HCT116 (cell line): Measurements from ENCODE around the gene NHSL2. TPM values are rescaled to one million over a fixed set of nuclear protein-coding genes. Genes with fewer than 3 reads are reported as not detected.

ENCODE experiments used
- ATAC-seq: fragments of 200-7000 bp; cut with Tn5 transposase; 2 replicates; pipeline ENCODE4 v1.9.1; 2020; ENCODE audit warnings: mild to moderate bottlenecking, moderate library complexity
- BruUV-seq: library from RNA; stranded (reverse); fragments of 400-500 nt; replicated peaks from 2 replicates; lab custom pipeline; 2021; lab: Mats Ljungman, UMichigan
- CTCF ChIA-PET: fragments of 300-600 bp; sonication (Branson Sonifier 250); formaldehyde crosslinking; loops from one replicate; lab custom pipeline; 2021; ENCODE audit warnings: antibody characterized with exemption; lab: Charles Lee
- POLR2A ChIA-PET: fragments of 300-600, 350-600 bp; sonication (Branson Sonifier 250); formaldehyde crosslinking; loops from one replicate; lab custom pipeline; 2021; ENCODE audit warnings: antibody characterized with exemption; lab: Charles Lee
- RAD21 ChIA-PET, 2 experiments: fragments of 300-600 bp; sonication (Branson Sonifier 250); formaldehyde crosslinking; loops; one replicate each; lab custom pipeline; 2023; ENCODE audit warnings: low total read pairs in 2 of 2; ENCODE audit not compliant: uncharacterized antibody in 2 of 2, unreplicated experiment in 2 of 2, low non-redundant PET in 1 of 2; lab: Charles Lee
- DNase-seq: peaks from one replicate; pipeline ENCODE4 v3.0.0-alpha.2; 2010; ENCODE audit warnings: low read depth, low spot score
- H2AFZ ChIP-seq: fragments of 200-600 bp; shearing (Covaris generic), sonication (generic); 2 replicates; pipeline ENCODE4 v1.6.1; 2017; ENCODE audit warnings: low read depth, mixed run types, mixed read lengths, antibody characterized with exemption, low read length; ENCODE audit not compliant: poor library complexity, severe bottlenecking
- H3K27ac ChIP-seq: 2 replicates; pipeline ENCODE4 v1.5.1; 2012; ENCODE audit warnings: low read depth, low read length
- H3K27me3 ChIP-seq: fragments of 200-600 bp; sonication (generic); 2 replicates; pipeline ENCODE4 v1.6.1; 2016; ENCODE audit warnings: mixed run types, low read length, mixed read lengths; ENCODE audit not compliant: insufficient read depth
- H3K36me3 ChIP-seq, 2 experiments: fragments of 200-500 bp in 1 of 2; fragments of 200-600 bp in 1 of 2; sonication (Bioruptor generic) in 1 of 2; sonication (generic) in 1 of 2; 2 replicates each; pipeline versions ENCODE4 v1.5.1 to v1.6.1; 2014 to 2016; ENCODE audit warnings: low read length in 2 of 2, inconsistent platforms in 1 of 2, mixed read lengths in 1 of 2, mixed run types in 1 of 2; ENCODE audit not compliant: insufficient read depth in 2 of 2, control insufficient read depth in 1 of 2
- H3K4me1 ChIP-seq, 2 experiments: fragments of 200-600 bp in 1 of 2; sonication (generic) in 1 of 2; 2 replicates each; pipeline versions ENCODE4 v1.5.1 to v1.6.1; 2012 to 2017; ENCODE audit warnings: low read length in 2 of 2, inconsistent platforms in 1 of 2, mild to moderate bottlenecking in 1 of 2, mixed read lengths in 1 of 2, mixed run types in 1 of 2, moderate library complexity in 1 of 2; ENCODE audit not compliant: insufficient read depth in 2 of 2, control insufficient read depth in 1 of 2
- H3K4me2 ChIP-seq: fragments of 200-600 bp; sonication (generic); 2 replicates; pipeline ENCODE4 v1.6.1; 2017; ENCODE audit warnings: mixed run types, low read length, mixed read lengths
- H3K4me3 ChIP-seq, 2 experiments: fragments of 200-600 bp in 1 of 2; sonication (generic) in 1 of 2; replicated peaks in 1 of 2; 2 replicates each; pipeline ENCODE4 v1.5.1; 2011 to 2016; ENCODE audit warnings: low read length in 2 of 2, control low read depth in 1 of 2, low read depth in 1 of 2, mild to moderate bottlenecking in 1 of 2, mixed read lengths in 1 of 2, mixed run types in 1 of 2
- H3K79me2 ChIP-seq: fragments of 200-600 bp; sonication (generic); 2 replicates; pipeline ENCODE4 v1.6.1; 2017; ENCODE audit warnings: mild to moderate bottlenecking, mixed run types, low read length, moderate library complexity, mixed read lengths; ENCODE audit not compliant: insufficient read depth
- H3K9ac ChIP-seq: fragments of 200-600 bp; sonication (generic); 2 replicates; pipeline ENCODE4 v1.6.1; 2016; ENCODE audit warnings: low read length, mixed read lengths
- H3K9me2 ChIP-seq: fragments of 200-600 bp; sonication (generic), shearing (Covaris generic); 2 replicates; pipeline ENCODE4 v1.6.1; 2017; ENCODE audit warnings: mixed run types, mild to moderate bottlenecking, moderate library complexity; ENCODE audit not compliant: insufficient read depth
- H3K9me3 ChIP-seq, 2 experiments: fragments of 200-500 bp in 1 of 2; fragments of 200-600 bp in 1 of 2; sonication (Bioruptor generic) in 1 of 2; sonication (generic) in 1 of 2; 2 replicates each; pipeline ENCODE4 v1.6.1; 2014 to 2017; ENCODE audit warnings: low read length in 2 of 2, mixed read lengths in 2 of 2, inconsistent platforms in 1 of 2, low read depth in 1 of 2, mild to moderate bottlenecking in 1 of 2, mixed run types in 1 of 2, moderate library complexity in 1 of 2; ENCODE audit not compliant: control insufficient read depth in 1 of 2, insufficient read depth in 1 of 2
- H4K20me1 ChIP-seq: fragments of 200-600 bp; sonication (generic), shearing (Covaris generic); 2 replicates; pipeline ENCODE4 v1.6.1; 2017; ENCODE audit warnings: mixed run types, mild to moderate bottlenecking, moderate library complexity; ENCODE audit not compliant: insufficient read depth
- ATF3 ChIP-seq: IDR thresholded peaks from 2 replicates; pipeline ENCODE4 v1.6.1; 2012
- CBX3 ChIP-seq: IDR thresholded peaks from 2 replicates; pipeline ENCODE4 v1.6.1; 2012; ENCODE audit warnings: low read depth
- CEBPB ChIP-seq: IDR thresholded peaks from 2 replicates; pipeline ENCODE4 v1.6.1; 2012; ENCODE audit warnings: low read depth
- CTCF ChIP-seq, 3 experiments: fragments of 200-600 bp in 1 of 3; sonication (generic) in 1 of 3; IDR thresholded peaks in 2 of 3; conservative IDR thresholded peaks in 1 of 3; 2 replicates each; pipeline ENCODE4 v1.5.1; 2012 to 2017; ENCODE audit warnings: low read depth in 2 of 3, low read length in 2 of 3, antibody characterized with exemption in 1 of 3, borderline replicate concordance in 1 of 3, control low read depth in 1 of 3, mild to moderate bottlenecking in 1 of 3, mixed read lengths in 1 of 3, mixed run types in 1 of 3, moderate library complexity in 1 of 3; ENCODE audit not compliant: insufficient read depth in 1 of 3
- EGR1 ChIP-seq: IDR thresholded peaks from 2 replicates; pipeline ENCODE4 v1.6.1; 2012; ENCODE audit warnings: low read depth
- ELF1 ChIP-seq: IDR thresholded peaks from 2 replicates; pipeline ENCODE4 v1.6.1; 2012; ENCODE audit warnings: low read depth, borderline replicate concordance
- EZH2 ChIP-seq: fragments of 200-600 bp; sonication (generic); IDR thresholded peaks from 2 replicates; pipeline ENCODE4 v1.6.1; 2017; ENCODE audit warnings: antibody characterized with exemption, mixed run types
- EZH2phosphoT487 ChIP-seq: fragments of 200-600 bp; IDR thresholded peaks from 2 replicates; pipeline ENCODE4 v1.6.1; 2018; ENCODE audit warnings: antibody characterized with exemption, borderline replicate concordance
- FOSL1 ChIP-seq: IDR thresholded peaks from 2 replicates; pipeline ENCODE4 v1.6.1; 2012; ENCODE audit warnings: low read depth
- JUND ChIP-seq: IDR thresholded peaks from 2 replicates; pipeline ENCODE4 v1.6.1; 2012
- MAX ChIP-seq: IDR thresholded peaks from 2 replicates; pipeline ENCODE4 v1.6.1; 2012
- POLR2A ChIP-seq: IDR thresholded peaks from 2 replicates; pipeline ENCODE4 v1.7.0; 2011; ENCODE audit warnings: borderline replicate concordance; ENCODE audit not compliant: insufficient read depth, insufficient read length; ENCODE audit errors: extremely low read depth
- REST ChIP-seq: IDR thresholded peaks from 2 replicates; pipeline ENCODE4 v1.6.1; 2012; ENCODE audit warnings: low read depth
- SIN3A ChIP-seq: IDR thresholded peaks from 2 replicates; pipeline ENCODE4 v1.6.1; 2012; ENCODE audit warnings: low read depth
- SP1 ChIP-seq: IDR thresholded peaks from 2 replicates; pipeline ENCODE4 v1.6.1; 2012; ENCODE audit warnings: low read depth
- SRF ChIP-seq: IDR thresholded peaks from 2 replicates; pipeline ENCODE4 v1.6.1; 2012; ENCODE audit warnings: low read depth
- TCF7L2 ChIP-seq: IDR thresholded peaks from 2 replicates; pipeline ENCODE4 v1.7.0; 2011; ENCODE audit warnings: borderline replicate concordance, inconsistent platforms; ENCODE audit not compliant: insufficient read depth, insufficient read length; ENCODE audit errors: extremely low read depth
- YY1 ChIP-seq: IDR thresholded peaks from 2 replicates; pipeline ENCODE4 v1.6.1; 2011; ENCODE audit warnings: low read length, low read depth, moderate library complexity, mild to moderate bottlenecking; ENCODE audit not compliant: insufficient replicate concordance; ENCODE audit errors: extremely low read depth
- ZFX ChIP-seq: fragments of 450-650 bp; IDR thresholded peaks from 2 replicates; pipeline ENCODE4 v1.6.1; 2017
- ZNF274 ChIP-seq: fragments of 200-500 bp; sonication (Bioruptor generic); IDR thresholded peaks from 2 replicates; pipeline ENCODE4 v1.6.1; 2014; ENCODE audit warnings: mild to moderate bottlenecking, low read depth, low read length, inconsistent platforms
- intact Hi-C: fragments of 100-400 bp; cut with micrococcal nuclease; formaldehyde crosslinking; loops from 2 replicates; pipeline ENCODE4 v1.10.0; 2022
- total RNA-seq: library from RNA; stranded (reverse); gene quantifications from one replicate; pipeline ENCODE4 v1.2.1, GENCODE V29; 2021; ENCODE audit not compliant: unreplicated experiment

Gene NHSL2
- total RNA-seq, 1 experiment from 2014 or later: 0.22 TPM

- Histone ChIP-seq H3K9me3 (no peaks in the 10 kb centered on the region), H4K20me1 (no peaks in the 10 kb centered on the region), H2AFZ (no peak overlapping the region), H3K4me2 (no peak overlapping the region), H3K4me3 (no peak overlapping the region), H3K9ac (no peak overlapping the region), H3K79me2 (no peaks in the 10 kb centered on the region)
- no peak for DNase-seq
- intact Hi-C loops: no loop called here
- TF ChIP-seq FOSL1 (no peak), SIN3A (no peak), TCF7L2 (no peak), CEBPB (no peak), ATF3 (no peak), CTCF (IDR thresholded peaks at IDR 0.05 in 2 of 3, conservative IDR thresholded peaks at IDR 0.05 in 1 of 3; ENCODE audit: borderline replicate concordance in 1 of 3, insufficient read depth in 1 of 3, low read depth in 2 of 3, low read length in 2 of 3) (no peak), EZH2phosphoT487 (no peak), CBX3 (no peak), JUND (no peak), YY1 (no peak), SP1 (no peak), REST (no peak), EZH2 (no peak), SRF (no peak), POLR2A (no peak), MAX (no peak), ZNF274 (no peak), ELF1 (no peak), ZFX (no peak), EGR1 (no peak)
- TF ChIP-seq, all 23 proteins: peak for 0
- no peaks in the 10 kb centered on the region for H3K27me3 ChIP-seq
- ChIA-PET CTCF (no interaction called here), RAD21 (no interaction called here), POLR2A (no interaction called here)
- H3K36me3 ChIP-seq: no peaks in the 10 kb centered on the region
- no peaks in the 10 kb centered on the region for H3K9me2 ChIP-seq
- no peaks in the 10 kb centered on the region for H3K4me1 ChIP-seq
- no peak overlapping the region for H3K27ac ChIP-seq
- no peak for ATAC-seq
- BruUV-seq: no TSS peak
Measured at GRCh38 chrX:72088761-72089160, 178.1 kb downstream of the NHSL2 start.
